ENCODE measurements around the gene CDC37. TPM values are rescaled to one million over a fixed set of nuclear protein-coding genes. Genes with fewer than 3 reads are reported as not detected.

Gene CDC37
- total and polyA plus RNA-seq, 7 donors = 106 to 294 (median 129) TPM

- peaks cover 0 to 60% (median 53%) of the 10 kb centered on the region in 4 donors for H3K4me1 ChIP-seq
- H3K27ac ChIP-seq = no peak within 1 kb of the TSS
- no peak for DNase-seq
- WGBS, 2 donors = 1% methylated on average over 104 of the region's 104 CpGs
- intact Hi-C loops (cut with DNase I) = no loop called here
- H3K9me3 ChIP-seq = no peaks in the 10 kb centered on the region
- no peaks in the 10 kb centered on the region for H3K36me3 ChIP-seq
- peaks cover 84 to 100% (median 93%) of the 10 kb centered on the region in 3 donors for H3K27me3 ChIP-seq
- H3K4me3 ChIP-seq = peak within 1 kb of the TSS in 2 of 4 donors; percentile 17 to 18
- no peak for TF ChIP-seq POLR2A (IDR thresholded peaks at IDR 0.05)
- TF ChIP-seq CTCF (IDR thresholded peaks at IDR 0.05) = no peak
- TF ChIP-seq POLR2AphosphoS5 (IDR thresholded peaks at IDR 0.05) = no peak
- no peak for TF ChIP-seq EP300 (IDR thresholded peaks at IDR 0.05)
Observed at GRCh38 chr19:10420444-10421239, 17.3 kb upstream of the CDC37 start, which contains the start of gene PDE4A. TSS of gene PDE4A (plus strand) at chr19:10420538. CDS start at chr19:10420765, 227 bp downstream.

- TF ChIP-seq CTCF (IDR thresholded peaks at IDR 0.05) (no peak), POLR2AphosphoS5 (IDR thresholded peaks at IDR 0.05) (no peak), EP300 (IDR thresholded peaks at IDR 0.05) (no peak), POLR2A (IDR thresholded peaks at IDR 0.05) (no peak)
- WGBS, 2 donors = 1% methylated on average over 61 of the region's 61 CpGs
- DNase-seq = no peak
- H3K36me3 ChIP-seq = no peaks in the 10 kb centered on the region
- peaks cover 0 to 60% (median 53%) of the 10 kb centered on the region in 4 donors for H3K4me1 ChIP-seq
- H3K9me3 ChIP-seq = no peaks in the 10 kb centered on the region
- peaks cover 84 to 100% (median 89%) of the 10 kb centered on the region in 3 donors for H3K27me3 ChIP-seq
- intact Hi-C loops (cut with DNase I) = no loop called here
- H3K4me3 ChIP-seq = peak overlapping the region in 2 of 4 donors; percentile 17 to 18
- no peak overlapping the region for H3K27ac ChIP-seq
Observed at GRCh38 chr19:10419646-10420443, 16.5 kb upstream of the CDC37 start.

DNA sequence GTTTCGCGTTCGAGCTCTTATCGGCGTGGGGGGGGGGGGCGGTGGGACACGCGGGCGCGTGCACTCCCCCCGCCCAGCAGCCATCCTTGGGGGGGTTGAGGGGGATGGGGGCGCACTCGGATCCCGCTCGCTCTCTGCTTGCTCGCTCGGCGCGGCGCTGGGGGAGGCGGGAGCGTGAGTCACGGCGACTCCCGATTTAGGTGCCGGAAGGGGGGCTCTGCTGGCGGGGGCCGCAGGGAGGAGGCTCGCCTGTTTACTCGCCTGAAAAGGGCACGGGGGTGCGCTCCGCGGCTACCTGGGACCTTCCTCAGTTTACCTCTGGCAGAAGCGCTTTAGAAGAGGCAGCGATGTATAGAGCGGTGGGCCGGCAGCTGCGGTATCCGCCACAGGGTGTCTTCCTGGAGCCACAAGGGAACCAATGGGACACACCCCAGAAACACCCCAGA is 15.9 kb upstream of the CDC37 start:
- Histone ChIP-seq H3K4me3 (peak overlapping the region in 2 of 4 donors; percentile 17 to 18), H3K4me1 (peaks cover 0 to 54% (median 47%) of the 10 kb centered on the region in 4 donors), H3K9me3 (peaks cover 0 to 4% (median 0%) of the 10 kb centered on the region in 4 donors), H3K27ac (no peak overlapping the region), H3K27me3 (peaks cover 79 to 96% (median 83%) of the 10 kb centered on the region in 3 donors), H3K36me3 (no peaks in the 10 kb centered on the region)
- no peak for TF ChIP-seq POLR2A (IDR thresholded peaks at IDR 0.05)
- TF ChIP-seq EP300 (IDR thresholded peaks at IDR 0.05) = no peak
- TF ChIP-seq CTCF (IDR thresholded peaks at IDR 0.05) = no peak
- no peak for TF ChIP-seq POLR2AphosphoS5 (IDR thresholded peaks at IDR 0.05)
- 1 to 3% methylated on average over 39 to 40 of the region's 40 CpGs for WGBS, 2 donors
- no peak for DNase-seq
- intact Hi-C loops (cut with DNase I) = no loop called here

- H3K36me3 ChIP-seq = no peaks in the 10 kb centered on the region
- peak overlapping the region in 2 of 4 donors; percentile 17 to 18 for H3K4me3 ChIP-seq
- peaks cover 0 to 49% (median 43%) of the 10 kb centered on the region in 4 donors for H3K4me1 ChIP-seq
- intact Hi-C loops (cut with DNase I) = no loop called here
- no peak overlapping the region for H3K27ac ChIP-seq
- WGBS, 2 donors = 4% methylated on average over 32 of the region's 32 CpGs
- peaks cover 0 to 4% (median 0%) of the 10 kb centered on the region in 4 donors for H3K9me3 ChIP-seq
- no peak for DNase-seq
- TF ChIP-seq POLR2A (IDR thresholded peaks at IDR 0.05) = no peak
- no peak for TF ChIP-seq CTCF (IDR thresholded peaks at IDR 0.05)
- TF ChIP-seq POLR2AphosphoS5 (IDR thresholded peaks at IDR 0.05) = no peak
- no peak for TF ChIP-seq EP300 (IDR thresholded peaks at IDR 0.05)
- peaks cover 73 to 90% (median 77%) of the 10 kb centered on the region in 3 donors for H3K27me3 ChIP-seq
Observed at GRCh38 chr19:10418485-10419199, 15.3 kb upstream of the CDC37 start.

All from sigmoid colon (tissue), 7 donors.